Activated CD8-positive, alpha-beta memory T cell treated with anti-CD3 and anti-CD28 coated beads, Interleukin-2, amount 50 U/mL, for 4 hours (primary cell): ENCODE data around the gene ACTR1B.
"Not testable (repeated sequence)": the region's sequence is repeated elsewhere in the genome, so short reads cannot be mapped to it uniquely, and the experiment has no call there.

Experiments used
- DNase-seq: peaks from one replicate; pipeline ENCODE4 v3.0.0-alpha.2; 2020

ACTR1B gene

GRCh38 chr2:97688062-97688827 is 24.4 kb upstream of the ACTR1B start:
- no peak for DNase-seq

- DNase-seq: not testable (repeated sequence)
Observed at GRCh38 chr2:97687235-97687634, 23.4 kb upstream of the ACTR1B start.

- no peak for DNase-seq
Observed at GRCh38 chr2:97678298-97678697, 14.5 kb upstream of the ACTR1B start.

- DNase-seq: no peak
Observed at GRCh38 chr2:97677480-97677879, 13.6 kb upstream of the ACTR1B start.

GRCh38 chr2:97676620-97677019 is 12.8 kb upstream of the ACTR1B start:
- no peak for DNase-seq

- DNase-seq: no peak
Observed at GRCh38 chr2:97675430-97676113, 11.7 kb upstream of the ACTR1B start.

GRCh38 chr2:97673915-97674283 is 10.1 kb upstream of the ACTR1B start:
- DNase-seq: no peak

GRCh38 chr2:97673182-97673914 is 9.5 kb upstream of the ACTR1B start:
- DNase-seq: no peak

GRCh38 chr2:97672606-97673140 is 8.8 kb upstream of the ACTR1B start:
- DNase-seq: not testable (repeated sequence)

- DNase-seq: no peak
Observed at GRCh38 chr2:97671526-97671925, 7.7 kb upstream of the ACTR1B start.

GRCh38 chr2:97670471-97670870 is 6.6 kb upstream of the ACTR1B start:
- no peak for DNase-seq

GRCh38 chr2:97669448-97669847 is 5.6 kb upstream of the ACTR1B start, which contains the start of gene C2orf92:
Gene C2orf92, plus strand, starts transcription at chr2:97669713. Its CDS starts 76 bp downstream, at chr2:97669789.
- DNase-seq: no peak

GRCh38 chr2:97664636-97664970 is 759 bp upstream of the ACTR1B start:
- DNase-seq: no peak

GRCh38 chr2:97663626-97663961 is 250 bp downstream of the ACTR1B start:
- DNase-seq: no peak

- peak; percentile 76 for DNase-seq
Observed at GRCh38 chr2:97662895-97663625, 784 bp downstream of the ACTR1B start.

GRCh38 chr2:97662386-97662894 is 1.4 kb downstream of the ACTR1B start:
- DNase-seq: no peak

- no peak for DNase-seq
Observed at GRCh38 chr2:97661927-97662326, 1.9 kb downstream of the ACTR1B start.

- DNase-seq: no peak
Observed at GRCh38 chr2:97660775-97661389, 3.0 kb downstream of the ACTR1B start.

GRCh38 chr2:97660044-97660774 is 3.6 kb downstream of the ACTR1B start:
- DNase-seq: no peak

GRCh38 chr2:97659256-97660043 is 4.4 kb downstream of the ACTR1B start:
- DNase-seq: no peak

- no peak for DNase-seq
Observed at GRCh38 chr2:97658691-97659157, 5.1 kb downstream of the ACTR1B start.
